Measurements from ENCODE around the gene SCAANT1. TPM values are rescaled to one million over a fixed set of nuclear protein-coding genes. Genes with fewer than 3 reads are reported as not detected.

Gene SCAANT1
- total and polyA plus RNA-seq, 8 donors: not detected

DNA sequence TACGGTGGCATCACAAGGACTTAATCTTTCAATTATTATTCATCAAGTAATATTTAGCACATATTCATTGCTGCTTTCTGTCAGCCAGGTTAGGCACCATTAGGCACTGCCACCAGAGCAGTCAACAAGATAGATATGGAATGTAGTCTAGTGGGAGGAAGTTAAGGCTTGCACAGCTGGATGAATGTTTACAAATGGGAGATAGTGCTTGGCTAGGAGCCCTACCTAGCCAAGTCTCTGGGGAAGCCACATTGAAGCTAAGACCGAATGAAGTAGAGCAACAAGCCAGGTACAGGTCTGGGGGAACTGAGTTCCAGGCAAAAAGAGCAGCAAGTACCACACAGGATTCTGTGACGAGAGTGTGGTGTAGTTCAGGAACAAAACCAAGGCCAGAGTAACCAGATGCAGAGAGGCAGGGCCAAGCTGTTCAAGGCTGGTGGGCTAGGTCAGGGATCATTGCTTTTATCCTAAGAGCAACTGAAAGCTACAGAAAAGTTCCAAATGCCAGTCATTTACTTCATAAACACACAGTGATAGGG, 33.4 kb upstream of the SCAANT1 start:
- TF ChIP-seq, protein P1, sequence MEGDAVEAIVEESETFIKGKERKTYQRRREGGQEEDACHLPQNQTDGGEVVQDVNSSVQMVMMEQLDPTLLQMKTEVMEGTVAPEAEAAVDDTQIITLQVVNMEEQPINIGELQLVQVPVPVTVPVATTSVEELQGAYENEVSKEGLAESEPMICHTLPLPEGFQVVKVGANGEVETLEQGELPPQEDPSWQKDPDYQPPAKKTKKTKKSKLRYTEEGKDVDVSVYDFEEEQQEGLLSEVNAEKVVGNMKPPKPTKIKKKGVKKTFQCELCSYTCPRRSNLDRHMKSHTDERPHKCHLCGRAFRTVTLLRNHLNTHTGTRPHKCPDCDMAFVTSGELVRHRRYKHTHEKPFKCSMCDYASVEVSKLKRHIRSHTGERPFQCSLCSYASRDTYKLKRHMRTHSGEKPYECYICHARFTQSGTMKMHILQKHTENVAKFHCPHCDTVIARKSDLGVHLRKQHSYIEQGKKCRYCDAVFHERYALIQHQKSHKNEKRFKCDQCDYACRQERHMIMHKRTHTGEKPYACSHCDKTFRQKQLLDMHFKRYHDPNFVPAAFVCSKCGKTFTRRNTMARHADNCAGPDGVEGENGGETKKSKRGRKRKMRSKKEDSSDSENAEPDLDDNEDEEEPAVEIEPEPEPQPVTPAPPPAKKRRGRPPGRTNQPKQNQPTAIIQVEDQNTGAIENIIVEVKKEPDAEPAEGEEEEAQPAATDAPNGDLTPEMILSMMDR (IDR thresholded peaks at IDR 0.05): no peak
- H3K36me3 ChIP-seq: no peaks in the 10 kb centered on the region
- H3K4me3 ChIP-seq: peak overlapping the region in 1 of 4 donors; percentile 2
- WGBS, 2 donors: 20 to 27% methylated on average over 3 of the region's 3 CpGs
- FAIRE-seq (no peak), DNase-seq (peak in 4 of 6 donors; percentile 43 to 79 (median 76)), ATAC-seq (peak; percentile 81 to 89 (median 84))
- no peaks in the 10 kb centered on the region for H3K27me3 ChIP-seq
- H3K4me1 ChIP-seq: peaks cover 47 to 58% (median 49%) of the 10 kb centered on the region in 3 donors
- intact Hi-C loops (cut with DNase I): no loop called here
- H3K27ac ChIP-seq: peak overlapping the region; percentile 55 to 93 (median 81)
- no peaks in the 10 kb centered on the region for H3K9me3 ChIP-seq

DNA sequence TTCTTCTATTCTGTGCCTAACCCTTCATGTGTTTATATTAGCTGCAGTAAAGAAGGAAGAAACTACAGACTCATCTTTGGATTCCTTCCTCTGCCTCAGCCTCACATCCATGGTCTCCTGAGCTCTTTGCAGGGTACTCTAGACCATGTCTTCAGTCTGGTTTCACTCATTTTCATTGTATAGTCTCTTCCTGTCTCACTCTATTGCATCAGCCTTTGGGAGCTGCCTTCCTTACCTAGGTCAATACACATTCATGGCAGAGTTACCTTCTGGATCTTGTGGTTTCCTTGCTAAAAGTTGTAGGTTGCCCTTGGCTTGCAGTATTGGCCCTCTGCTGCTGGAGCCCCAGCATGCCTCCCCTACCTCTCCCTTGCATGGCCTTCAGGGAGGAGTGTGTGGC, 31.5 kb upstream of the SCAANT1 start:
- H3K9me3 ChIP-seq: no peaks in the 10 kb centered on the region
- intact Hi-C loops (cut with DNase I): no loop called here
- FAIRE-seq (no peak), ATAC-seq (no peak), DNase-seq (no peak)
- H3K27ac ChIP-seq: peak overlapping the region in 2 of 4 donors; percentile 85 to 93
- H3K4me3 ChIP-seq: no peak overlapping the region
- H3K4me1 ChIP-seq: peaks cover 44 to 66% (median 46%) of the 10 kb centered on the region in 3 donors
- no peaks in the 10 kb centered on the region for H3K36me3 ChIP-seq
- H3K27me3 ChIP-seq: no peaks in the 10 kb centered on the region
- TF ChIP-seq, protein P1 (IDR thresholded peaks at IDR 0.05): no peak

DNA sequence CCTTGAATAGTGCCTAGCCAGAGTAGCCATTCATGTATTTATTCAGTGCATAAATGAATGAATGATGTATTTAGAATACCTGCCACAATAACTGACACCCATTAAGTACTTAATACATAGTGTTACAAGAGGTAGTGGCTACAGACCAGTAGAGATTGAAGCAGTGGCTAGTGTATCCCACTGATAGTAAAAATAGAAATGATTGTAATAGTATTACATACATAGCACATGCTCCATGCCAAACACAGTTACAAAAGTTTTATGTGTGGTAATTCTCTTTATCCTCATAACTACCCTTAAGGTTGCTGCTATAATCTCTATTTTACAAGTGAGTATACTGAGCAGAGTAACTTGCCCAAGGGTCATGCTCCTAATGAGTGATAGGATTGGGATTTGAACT, 30.3 kb upstream of the SCAANT1 start:
- Histone ChIP-seq H3K27me3 (no peaks in the 10 kb centered on the region), H3K27ac (peak overlapping the region in 1 of 4 donors; percentile 93), H3K9me3 (no peaks in the 10 kb centered on the region), H3K4me3 (no peak overlapping the region), H3K36me3 (no peaks in the 10 kb centered on the region), H3K4me1 (peaks cover 42 to 75% (median 44%) of the 10 kb centered on the region in 3 donors)
- no peak for ATAC-seq
- TF ChIP-seq, protein P1 (IDR thresholded peaks at IDR 0.05): no peak
- DNase-seq: no peak
- intact Hi-C loops (cut with DNase I): no loop called here
- FAIRE-seq: no peak

DNA sequence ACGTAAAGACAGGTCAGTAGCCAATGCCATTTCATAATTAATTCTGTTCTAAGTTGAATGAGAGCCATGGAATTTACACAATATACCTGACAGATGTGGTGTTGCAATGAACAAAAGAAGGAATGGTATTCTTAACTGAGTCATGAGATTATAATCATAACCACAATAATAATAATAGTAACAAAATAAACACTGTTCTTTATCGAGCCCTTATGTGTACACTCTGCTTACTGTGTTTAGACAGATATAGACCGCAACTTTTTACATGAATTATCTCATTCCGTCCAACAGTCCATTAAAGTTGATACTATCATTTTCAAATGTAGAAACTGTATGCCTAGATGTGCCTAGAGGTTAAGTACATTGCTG, 28.2 kb upstream of the SCAANT1 start:
- TF ChIP-seq, protein P1 (IDR thresholded peaks at IDR 0.05): no peak
- no peaks in the 10 kb centered on the region for H3K9me3 ChIP-seq
- intact Hi-C loops (cut with DNase I): no loop called here
- WGBS, 2 donors: 37 to 41% methylated on average over 4 of the region's 4 CpGs
- H3K4me1 ChIP-seq: peaks cover 41 to 71% (median 49%) of the 10 kb centered on the region in 3 donors
- ATAC-seq: no peak
- no peaks in the 10 kb centered on the region for H3K27me3 ChIP-seq
- FAIRE-seq: no peak
- no peak for DNase-seq
- peak overlapping the region in 3 of 4 donors; percentile 13 to 44 (median 15) for H3K27ac ChIP-seq
- H3K36me3 ChIP-seq: no peaks in the 10 kb centered on the region
- no peak overlapping the region for H3K4me3 ChIP-seq

Data from pancreas (tissue), 10 donors.